ENCODE data around the gene RAB27B. TPM values are rescaled to one million over a fixed set of nuclear protein-coding genes. Genes with fewer than 3 reads are reported as not detected.
"Not testable (repeated sequence)": the region's sequence is repeated elsewhere in the genome, so short reads cannot be mapped to it uniquely, and the experiment has no call there.

The RAB27B gene
- total RNA-seq, 1 experiment from 2014 or later, result 0.87 TPM

DNA sequence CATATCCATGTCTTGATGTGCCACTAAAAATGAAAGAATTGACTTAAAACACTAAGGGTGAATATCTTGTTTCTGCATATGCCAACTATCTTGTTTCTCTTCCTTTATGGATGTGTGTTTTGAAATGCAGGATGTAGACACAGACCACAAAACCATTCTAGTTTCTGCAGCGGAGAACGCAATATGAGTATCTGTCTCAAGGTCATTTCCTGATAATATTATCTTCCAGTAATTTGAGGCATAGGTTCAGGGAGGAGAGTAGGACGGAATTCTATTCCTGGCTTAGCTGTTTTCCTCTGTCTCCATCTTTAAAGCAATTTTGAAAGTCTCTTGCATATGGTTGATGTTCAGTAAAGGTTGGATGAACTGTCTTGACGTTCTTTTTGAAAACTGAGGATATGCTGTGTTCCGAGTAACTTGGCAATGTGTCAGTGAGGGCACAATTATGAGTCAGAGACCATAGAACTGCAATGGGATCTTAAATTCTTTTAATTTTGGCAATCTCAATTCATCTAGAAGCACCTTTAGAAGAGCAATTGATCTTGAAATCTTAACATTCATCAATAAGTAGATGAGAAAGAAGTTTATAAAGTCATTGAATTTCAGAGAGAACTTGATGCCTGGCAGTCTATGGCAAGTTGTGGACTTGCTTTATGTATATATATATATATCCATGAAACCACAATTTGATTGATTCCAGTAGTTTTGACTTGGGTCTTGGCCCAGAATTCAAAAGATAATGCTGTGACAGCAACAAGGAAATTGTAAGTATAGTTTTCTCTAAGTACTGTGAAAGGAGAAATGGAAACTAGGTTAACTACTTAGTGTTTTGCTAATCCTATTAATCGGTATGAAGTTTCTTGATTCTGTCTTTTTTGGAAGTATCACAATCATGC, 24.8 kb downstream of the RAB27B start (continued):
- TF ChIP-seq, protein P1, sequence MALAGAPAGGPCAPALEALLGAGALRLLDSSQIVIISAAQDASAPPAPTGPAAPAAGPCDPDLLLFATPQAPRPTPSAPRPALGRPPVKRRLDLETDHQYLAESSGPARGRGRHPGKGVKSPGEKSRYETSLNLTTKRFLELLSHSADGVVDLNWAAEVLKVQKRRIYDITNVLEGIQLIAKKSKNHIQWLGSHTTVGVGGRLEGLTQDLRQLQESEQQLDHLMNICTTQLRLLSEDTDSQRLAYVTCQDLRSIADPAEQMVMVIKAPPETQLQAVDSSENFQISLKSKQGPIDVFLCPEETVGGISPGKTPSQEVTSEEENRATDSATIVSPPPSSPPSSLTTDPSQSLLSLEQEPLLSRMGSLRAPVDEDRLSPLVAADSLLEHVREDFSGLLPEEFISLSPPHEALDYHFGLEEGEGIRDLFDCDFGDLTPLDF (CRISPR knock-in tag; IDR thresholded peaks at IDR 0.05), result no peak
- TF ChIP-seq USF2 (CRISPR knock-in tag; IDR thresholded peaks at IDR 0.05) (no peak), ZNF263 (CRISPR knock-in tag; IDR thresholded peaks at IDR 0.05; ENCODE audit: low read depth) (no peak), GTF2I (CRISPR knock-in tag; conservative IDR thresholded peaks at IDR 0.05) (no peak)

GRCh38 chr18:54855050-54855449, 26.8 kb downstream of the RAB27B start:
- H3K36me3 Mint-ChIP-seq; H3K4me3 Mint-ChIP-seq; DNase-seq (ENCODE audit: low spot score); POLR2A ChIA-PET; H3K9me3 Mint-ChIP-seq; CTCF ChIA-PET; H3K4me1 Mint-ChIP-seq; H3K27ac Mint-ChIP-seq; ATAC-seq; H3K27me3 Mint-ChIP-seq (ENCODE audit: low read depth): not testable (repeated sequence)

DNA sequence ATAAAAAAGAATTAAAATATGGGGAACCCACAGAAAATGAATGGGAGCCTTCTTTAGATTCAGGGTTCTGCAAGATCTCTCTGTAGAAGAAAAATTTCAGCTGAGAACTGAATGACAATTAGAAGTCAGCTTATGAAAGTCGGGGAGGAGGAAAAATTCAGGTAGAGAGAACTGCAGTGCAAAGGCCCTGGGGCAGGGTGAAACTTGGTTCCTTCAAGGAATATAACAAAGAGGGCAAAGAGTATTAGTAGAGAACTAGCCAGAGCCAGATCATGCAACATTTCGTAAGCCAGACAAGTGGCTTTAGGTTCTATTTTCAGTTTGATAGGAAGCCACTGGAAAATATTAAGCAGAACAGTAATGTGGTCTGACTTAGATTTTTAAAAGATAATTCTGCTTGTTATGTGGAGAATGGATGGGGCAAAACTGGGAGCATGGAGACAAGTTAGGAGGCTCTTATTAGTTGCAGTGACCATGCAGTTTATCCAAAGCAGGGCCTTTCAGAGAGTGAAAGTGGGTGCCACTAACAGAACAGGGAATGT, 27.9 kb downstream of the RAB27B start:
- no peak for ATAC-seq
- Mint-ChIP-seq H3K36me3 (no peaks in the 10 kb centered on the region; the same call in 1 of the 2 replicates), H3K4me1 (peaks cover 13% of the 10 kb centered on the region), H3K27me3 (ENCODE audit: low read depth) (no peaks in the 10 kb centered on the region), H3K4me3 (no peak overlapping the region), H3K9me3 (peaks cover 7% of the 10 kb centered on the region; the same call in 1 of the 2 replicates), H3K27ac (no peak overlapping the region)
- CTCF ChIA-PET, result no interaction called here
- TF ChIP-seq NFATC4 (CRISPR knock-in tag; IDR thresholded peaks at IDR 0.05) (no peak), NR3C1 (CRISPR knock-in tag; conservative IDR thresholded peaks at IDR 0.05; ENCODE audit: low read depth) (no peak), TCF7 (CRISPR knock-in tag; IDR thresholded peaks at IDR 0.05; ENCODE audit: low read depth) (no peak), ATF2 (CRISPR knock-in tag; IDR thresholded peaks at IDR 0.05; ENCODE audit: borderline replicate concordance, low read depth) (no peak), PRRX2 (CRISPR knock-in tag; IDR thresholded peaks at IDR 0.05) (no peak), TEAD1 (CRISPR knock-in tag; IDR thresholded peaks at IDR 0.05) (no peak)
- TF ChIP-seq, protein P2, sequence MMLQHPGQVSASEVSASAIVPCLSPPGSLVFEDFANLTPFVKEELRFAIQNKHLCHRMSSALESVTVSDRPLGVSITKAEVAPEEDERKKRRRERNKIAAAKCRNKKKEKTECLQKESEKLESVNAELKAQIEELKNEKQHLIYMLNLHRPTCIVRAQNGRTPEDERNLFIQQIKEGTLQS (CRISPR knock-in tag; conservative IDR thresholded peaks at IDR 0.05), result no peak
- POLR2A ChIA-PET, result no interaction called here
- DNase-seq (ENCODE audit: low spot score), result no peak

- DNase-seq (ENCODE audit: low spot score), result no peak
- no peaks in the 10 kb centered on the region for H3K27me3 Mint-ChIP-seq (ENCODE audit: low read depth)
- H3K4me3 Mint-ChIP-seq, result no peak overlapping the region
- ATAC-seq, result no peak
- peaks cover 13% of the 10 kb centered on the region for H3K4me1 Mint-ChIP-seq
- no peaks in the 10 kb centered on the region; the same call in 1 of the 2 replicates for H3K36me3 Mint-ChIP-seq
- POLR2A ChIA-PET, result no interaction called here
- H3K27ac Mint-ChIP-seq, result no peak overlapping the region
- CTCF ChIA-PET, result no interaction called here
- H3K9me3 Mint-ChIP-seq, result peaks cover 7% of the 10 kb centered on the region; the same call in 1 of the 2 replicates
- TF ChIP-seq FOXK1 (CRISPR knock-in tag; IDR thresholded peaks at IDR 0.05) (no peak), ATF6 (CRISPR knock-in tag; IDR thresholded peaks at IDR 0.05) (no peak), IRF1 (CRISPR knock-in tag; IDR thresholded peaks at IDR 0.05) (no peak), USF2 (CRISPR knock-in tag; IDR thresholded peaks at IDR 0.05) (no peak), ZBTB43 (CRISPR knock-in tag; IDR thresholded peaks at IDR 0.05) (no peak), GRHL2 (CRISPR knock-in tag; IDR thresholded peaks at IDR 0.05; ENCODE audit: insufficient replicate concordance, severe bottlenecking) (no peak)
- TF ChIP-seq, protein P2 (CRISPR knock-in tag; conservative IDR thresholded peaks at IDR 0.05), result no peak
Measured at GRCh38 chr18:54857499-54857898, 29.2 kb downstream of the RAB27B start.

All from WTC11 (cell line).